GM12875 (cell line): ENCODE results near the gene ZP1.

ENCODE experiments used
- H3K4me3 ChIP-seq: one replicate; pipeline ENCODE4 v1.5.1; 2011; ENCODE audit warnings: low read depth, low read length, control low read depth
- CTCF ChIP-seq: IDR thresholded peaks from 2 replicates; pipeline ENCODE4 v1.5.1; 2011; ENCODE audit warnings: low read depth, mild to moderate bottlenecking, control low read depth, inconsistent platforms, low read length, moderate library complexity, borderline replicate concordance; ENCODE audit not compliant: insufficient read depth

ZP1 gene

GRCh38 chr11:60838132-60838531 lies 29.2 kb upstream of the ZP1 start:
- no peak overlapping the region for H3K4me3 ChIP-seq
- peak; percentile 41; the same call in 1 of the 2 replicates for TF ChIP-seq CTCF

- no peak overlapping the region for H3K4me3 ChIP-seq
- TF ChIP-seq CTCF, result no peak
These were observed 26.6 kb upstream of the ZP1 start for GRCh38 chr11:60840470-60841430.

- no peak for TF ChIP-seq CTCF
- peak within 1 kb of the TSS; percentile 96 for H3K4me3 ChIP-seq
These were observed 25.3 kb upstream of the ZP1 start, which contains the start of gene CCDC86 for GRCh38 chr11:60841797-60842667. Gene CCDC86, plus strand, starts transcription at chr11:60842113. Its CDS starts 12 bp downstream, at chr11:60842125.

GRCh38 chr11:60842668-60843600 lies 24.4 kb upstream of the ZP1 start:
- no peak for TF ChIP-seq CTCF
- peak overlapping the region; percentile 96 for H3K4me3 ChIP-seq

- no peak for TF ChIP-seq CTCF
- peak overlapping the region; percentile 96 for H3K4me3 ChIP-seq
These were observed 23.1 kb upstream of the ZP1 start for GRCh38 chr11:60844045-60844869.

GRCh38 chr11:60844870-60845221 lies 22.5 kb upstream of the ZP1 start:
- H3K4me3 ChIP-seq, result no peak overlapping the region
- no peak for TF ChIP-seq CTCF
